Choroid plexus epithelial cell (primary cell): Measurements from ENCODE around the gene PIGQ.

Source experiments
- DNase-seq: peaks from one replicate; pipeline ENCODE4 v3.0.0-alpha.2; 2010; ENCODE audit warnings: low read depth
- H3K4me3 ChIP-seq: 2 replicates; pipeline ENCODE4 v1.5.1; 2011; ENCODE audit warnings: low read depth, mild to moderate bottlenecking, control low read depth, low read length, moderate library complexity
- CTCF ChIP-seq: conservative IDR thresholded peaks from 2 replicates; pipeline ENCODE4 v1.5.1; 2011; ENCODE audit warnings: low read depth, mild to moderate bottlenecking, control low read depth, inconsistent platforms, low read length, moderate library complexity

The PIGQ gene

DNA sequence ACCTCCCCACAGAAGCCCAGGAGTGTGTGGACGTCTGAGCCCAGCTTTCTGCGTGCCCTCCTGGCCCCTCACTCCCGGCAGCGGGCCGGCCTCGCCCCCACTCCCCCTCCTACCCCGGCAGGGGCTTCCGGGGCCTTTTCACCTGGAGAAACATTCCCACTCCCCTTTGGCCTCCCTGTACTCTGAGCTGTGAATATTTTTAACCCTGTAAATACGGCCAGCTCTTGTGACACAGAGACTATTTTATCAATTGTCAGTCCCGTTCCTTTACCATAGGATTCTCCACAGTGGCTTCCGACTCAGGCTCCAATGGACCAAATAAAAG, 15.5 kb upstream of the PIGQ start:
- TF ChIP-seq CTCF = no peak
- DNase-seq = no peak
- H3K4me3 ChIP-seq = no peak overlapping the region

DNA sequence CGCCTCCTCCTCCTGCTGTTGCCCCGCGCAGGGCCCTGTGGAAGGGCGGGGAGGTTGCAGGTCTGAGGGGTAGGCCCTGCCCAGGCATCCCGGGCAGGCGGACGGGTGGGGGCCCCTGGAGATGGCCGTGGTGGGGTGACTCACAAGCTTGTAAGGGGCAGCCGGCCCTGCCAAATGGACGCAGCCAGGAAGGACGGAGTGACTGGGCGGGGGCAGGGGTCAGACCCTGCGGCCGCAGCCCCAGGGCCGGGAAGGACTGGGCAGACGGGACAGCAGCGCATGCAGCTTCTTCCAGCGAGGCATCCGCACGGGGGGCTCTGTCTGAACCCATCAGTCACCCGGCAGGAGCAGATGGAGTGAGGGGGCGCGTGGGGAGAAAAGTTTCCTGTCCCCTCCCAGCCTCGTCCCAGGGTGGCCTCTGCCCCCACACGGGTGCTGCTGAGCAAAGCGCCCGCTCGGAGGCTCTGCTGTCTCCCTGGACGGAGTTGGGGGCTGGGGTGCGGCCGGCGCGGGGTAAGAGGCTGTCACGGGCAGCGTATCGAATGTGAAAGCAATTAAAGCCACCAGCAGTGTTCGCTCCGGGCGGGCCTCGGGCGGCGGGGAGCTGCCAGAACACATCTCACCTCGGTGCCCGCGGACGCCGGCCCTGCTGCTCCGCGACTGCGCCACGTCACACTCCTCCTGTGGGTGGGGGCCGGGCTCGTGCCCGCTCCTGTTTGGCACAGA, 15.0 kb upstream of the PIGQ start:
- H3K4me3 ChIP-seq = no peak overlapping the region
- no peak for TF ChIP-seq CTCF
- DNase-seq = no peak

GRCh38 chr16:555528-556473, 14.0 kb upstream of the PIGQ start:
- H3K4me3 ChIP-seq = no peak overlapping the region
- DNase-seq = no peak
- TF ChIP-seq CTCF = no peak

DNA sequence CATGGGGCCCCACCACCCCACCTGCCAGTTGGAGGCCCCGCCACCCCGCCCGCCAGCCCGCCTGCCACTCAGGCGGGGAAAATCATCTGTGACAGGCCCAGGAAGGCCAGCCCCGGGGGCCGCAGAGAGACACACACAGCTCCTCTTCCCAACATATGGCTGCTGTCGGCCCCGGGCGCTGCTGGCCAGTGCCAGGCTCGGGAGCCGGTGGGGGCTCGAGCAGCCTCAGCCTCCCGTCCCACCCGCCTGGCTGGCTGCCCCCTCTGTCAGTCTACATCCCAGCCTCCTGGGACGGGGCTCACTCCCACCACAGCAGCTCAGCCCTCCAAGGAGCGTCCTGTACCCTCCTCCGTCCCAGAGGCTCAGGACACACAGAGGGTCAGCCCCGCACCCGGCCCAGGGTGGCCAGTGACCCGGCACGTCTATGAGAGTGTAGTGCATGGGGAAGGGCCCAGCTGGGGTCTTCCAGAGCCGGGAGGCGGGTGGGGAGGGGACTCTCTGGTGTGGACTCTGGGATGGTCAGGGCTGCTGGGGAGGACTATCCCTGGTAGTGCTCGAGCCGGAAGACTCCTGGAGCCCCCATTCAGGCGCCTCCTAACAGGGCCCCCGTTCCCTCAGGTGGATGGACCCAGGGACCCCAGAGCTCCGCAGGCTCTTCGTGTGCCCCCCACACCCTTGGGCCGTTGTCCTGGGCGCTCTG, 13.1 kb upstream of the PIGQ start:
- no peak overlapping the region for H3K4me3 ChIP-seq
- DNase-seq = no peak
- TF ChIP-seq CTCF = no peak

GRCh38 chr16:557463-558297, 12.1 kb upstream of the PIGQ start:
- H3K4me3 ChIP-seq = no peak overlapping the region
- TF ChIP-seq CTCF = no peak
- no peak for DNase-seq

GRCh38 chr16:558298-559020, 11.3 kb upstream of the PIGQ start:
- no peak overlapping the region for H3K4me3 ChIP-seq
- no peak for DNase-seq

More at GRCh38 chr16:558298-559020, 11.3 kb upstream of the PIGQ start:
- TF ChIP-seq CTCF = no peak
